Fibroblast of skin of left quadriceps (primary cell): Measurements from ENCODE around the gene ZNF382.
"Not testable (repeated sequence)": the region's sequence is repeated elsewhere in the genome, so short reads cannot be mapped to it uniquely, and the experiment has no call there.

ENCODE experiments used
- DNase-seq, 2 experiments: peaks; one replicate each; pipeline ENCODE4 v3.0.0-alpha.2; 2013; ENCODE audit warnings: low read depth in 2 of 2

The ZNF382 gene

GRCh38 chr19:36605101-36605876 lies at the start of gene ZNF382:
TSS of gene ZNF382 (plus strand) at chr19:36605313. CDS start at chr19:36609915, 4,602 bp downstream.
- DNase-seq = peak; percentile 32 to 45

DNA sequence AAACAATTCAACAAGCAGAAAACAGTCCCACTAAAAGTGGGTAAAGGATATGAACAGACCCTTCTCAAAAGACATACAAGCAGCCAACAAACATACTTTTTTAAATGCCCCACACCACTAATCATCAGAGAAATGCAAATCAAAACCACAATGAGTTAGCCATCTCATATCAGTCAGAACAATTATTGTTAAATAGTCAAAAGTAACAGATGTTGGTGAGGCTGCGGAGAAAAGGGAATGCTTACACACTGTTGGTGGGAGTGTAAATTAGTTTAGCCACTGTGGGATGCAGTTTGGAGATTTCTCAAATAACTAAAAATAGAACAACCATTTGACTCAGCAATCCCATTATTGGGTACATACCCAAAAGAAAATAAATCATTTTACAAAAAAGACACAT lies 40.7 kb upstream of the ZNF382 start:
- DNase-seq = no peak

GRCh38 chr19:36572593-36573019 lies 32.5 kb upstream of the ZNF382 start:
- no peak for DNase-seq

GRCh38 chr19:36573020-36573894 lies 31.9 kb upstream of the ZNF382 start, which contains the start of gene ZNF529:
TSS of gene ZNF529 (minus strand) at chr19:36573292. CDS start at chr19:36572346, 946 bp downstream.
- DNase-seq = peak; percentile 65 to 70

- DNase-seq = no peak
Observed at GRCh38 chr19:36573895-36574720, 31.0 kb upstream of the ZNF382 start.

DNA sequence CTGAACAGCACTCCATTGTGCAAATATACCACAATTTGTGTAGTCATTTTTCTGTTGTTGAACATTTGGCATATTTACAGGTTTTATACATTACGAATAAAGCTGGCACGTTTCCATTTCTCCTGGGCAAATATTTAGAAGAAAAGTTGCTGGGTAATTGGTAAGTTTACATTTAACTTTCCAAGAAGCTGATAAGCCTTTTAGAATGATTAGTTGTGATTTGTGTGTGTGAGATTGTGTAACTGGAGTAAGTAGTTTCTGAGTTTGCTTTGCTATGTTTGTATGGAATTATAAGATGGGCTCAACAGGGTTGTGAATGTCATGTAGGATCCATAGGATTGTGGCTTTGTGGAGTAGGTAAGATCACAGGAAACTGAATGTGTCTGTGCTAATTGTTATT lies 30.4 kb upstream of the ZNF382 start:
- no peak for DNase-seq

- DNase-seq = no peak
Observed at GRCh38 chr19:36577271-36577996, 27.7 kb upstream of the ZNF382 start.

DNA sequence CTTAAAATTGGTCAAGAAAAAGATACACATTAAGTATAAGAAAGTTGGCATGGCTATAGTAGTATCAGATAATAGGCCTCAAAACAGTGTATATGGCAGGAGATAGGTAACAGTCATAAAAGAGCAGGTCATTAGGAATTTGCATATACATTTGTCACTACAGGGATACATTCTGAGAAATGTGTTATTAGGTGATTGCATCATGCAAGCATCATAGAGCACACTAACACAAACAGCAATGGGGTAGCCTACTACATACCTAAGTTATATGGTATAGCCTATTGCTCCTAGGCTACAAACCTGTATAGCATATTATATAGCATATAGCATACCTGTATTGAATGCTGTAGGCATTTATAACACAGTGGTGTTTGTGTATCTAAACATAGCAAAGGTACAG lies 25.9 kb upstream of the ZNF382 start:
- DNase-seq = no peak

- not testable (repeated sequence) for DNase-seq
Observed at GRCh38 chr19:36602681-36603080, 2.4 kb upstream of the ZNF382 start.

DNA sequence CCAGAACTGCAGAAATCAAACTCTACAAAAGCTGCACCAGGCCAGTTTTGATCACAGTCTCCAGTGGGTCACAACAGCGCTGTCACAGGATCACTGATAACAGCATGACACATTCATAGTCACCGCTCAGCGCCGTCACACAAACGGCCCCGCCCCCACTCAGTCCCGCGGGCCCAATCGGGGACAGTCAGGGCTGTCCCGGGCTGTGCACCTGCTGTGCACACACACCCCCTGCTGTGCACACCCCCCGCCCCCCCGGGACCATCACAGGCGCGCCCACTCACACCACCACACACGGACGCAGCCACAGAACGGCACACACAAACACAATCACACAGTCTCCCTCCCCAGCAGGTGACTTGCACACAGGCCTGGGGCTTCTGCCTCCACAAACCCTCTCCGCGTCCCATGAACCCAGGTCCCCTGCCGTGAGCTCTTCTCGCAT lies 435 bp upstream of the ZNF382 start:
- DNase-seq = no peak

GRCh38 chr19:36605877-36606478 lies 865 bp downstream of the ZNF382 start:
- no peak for DNase-seq

DNA sequence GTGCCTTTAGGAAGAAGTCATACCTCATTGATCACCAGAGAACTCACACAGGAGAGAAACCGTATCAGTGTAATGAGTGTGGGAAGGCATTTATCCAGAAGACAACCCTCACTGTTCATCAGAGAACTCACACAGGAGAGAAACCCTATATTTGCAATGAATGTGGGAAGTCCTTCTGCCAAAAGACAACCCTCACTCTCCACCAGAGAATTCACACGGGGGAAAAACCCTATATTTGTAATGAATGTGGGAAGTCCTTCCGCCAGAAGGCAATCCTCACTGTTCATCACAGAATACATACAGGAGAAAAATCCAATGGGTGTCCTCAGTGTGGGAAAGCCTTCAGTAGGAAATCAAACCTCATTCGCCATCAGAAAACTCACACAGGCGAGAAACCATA lies 21.9 kb downstream of the ZNF382 start:
- DNase-seq = no peak

DNA sequence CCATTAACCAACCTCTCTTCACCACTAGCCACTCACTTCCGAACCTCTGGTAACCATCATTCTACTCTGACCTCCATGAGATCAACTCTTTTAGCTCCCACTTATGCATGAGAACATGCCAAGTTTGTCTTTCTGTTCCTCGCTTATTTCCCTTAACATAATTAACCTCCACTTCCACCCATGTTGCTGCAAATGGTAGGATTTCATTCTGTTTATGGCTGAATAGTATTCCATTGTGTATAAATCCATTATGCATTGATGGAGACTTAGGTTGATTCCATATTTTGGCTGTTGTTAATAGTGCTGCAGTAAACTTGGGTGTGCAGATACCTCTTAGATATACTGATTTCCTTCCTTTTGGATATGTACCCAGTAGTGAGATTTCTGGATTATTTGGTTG lies 30.2 kb downstream of the ZNF382 start:
- DNase-seq = no peak

GRCh38 chr19:36638862-36639510 lies 33.9 kb downstream of the ZNF382 start:
- DNase-seq = no peak

GRCh38 chr19:36646746-36647145 lies 41.6 kb downstream of the ZNF382 start:
- DNase-seq = no peak

DNA sequence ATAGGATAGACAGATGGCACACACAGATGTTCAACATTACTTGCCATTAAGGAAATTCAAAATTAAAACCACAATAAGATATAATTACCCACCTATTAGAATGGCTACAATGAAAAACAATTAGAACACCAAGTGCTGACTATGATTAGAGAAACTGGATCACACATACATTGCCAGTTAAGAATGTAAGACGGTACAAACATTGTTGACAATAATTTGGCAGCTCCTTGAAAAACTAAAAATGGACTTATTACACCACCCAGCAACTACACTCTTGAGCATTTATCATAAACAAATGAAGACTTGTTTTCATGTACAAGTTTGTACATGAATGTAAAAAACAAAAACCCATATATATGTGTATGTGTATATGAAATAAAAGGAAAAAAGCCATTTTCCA lies 47.8 kb downstream of the ZNF382 start:
- no peak for DNase-seq

- no peak for DNase-seq
Observed at GRCh38 chr19:36665832-36666231, 60.7 kb downstream of the ZNF382 start.

GRCh38 chr19:36668646-36669045 lies 63.5 kb downstream of the ZNF382 start:
- DNase-seq = no peak

GRCh38 chr19:36672368-36672767 lies 67.3 kb downstream of the ZNF382 start:
- DNase-seq = no peak

- no peak for DNase-seq
Observed at GRCh38 chr19:36674201-36674600, 69.1 kb downstream of the ZNF382 start.
